Duodenal mucosa (tissue), 2 donors: ENCODE results near the gene ZNF366.

ENCODE experiments used
- H3K27ac ChIP-seq: one replicate; pipeline ENCODE4 v1.7.0; 2013; ENCODE audit warnings: low read depth, low read length
- H3K27me3 ChIP-seq, 2 donors: one replicate each; pipeline ENCODE4 v1.7.0; 2013; ENCODE audit warnings: low read length in 2 of 2, control low read depth in 1 of 2; ENCODE audit not compliant: insufficient read depth in 2 of 2, control insufficient read depth in 1 of 2
- H3K36me3 ChIP-seq, 2 donors: one replicate each; pipeline ENCODE4 v1.7.0; 2013; ENCODE audit warnings: low read length in 2 of 2, control low read depth in 1 of 2; ENCODE audit not compliant: insufficient read depth in 2 of 2, control insufficient read depth in 1 of 2
- H3K4me1 ChIP-seq, 2 donors: one replicate each; pipeline ENCODE4 v1.7.0; 2013; ENCODE audit warnings: low read length in 2 of 2, control low read depth in 1 of 2; ENCODE audit not compliant: insufficient read depth in 2 of 2, control insufficient read depth in 1 of 2
- H3K4me3 ChIP-seq, 2 donors: one replicate each; pipeline ENCODE4 v1.7.0; 2013; ENCODE audit warnings: low read length in 2 of 2, low read depth in 1 of 2
- H3K9ac ChIP-seq, 2 donors: one replicate each; pipeline ENCODE4 v1.7.0; 2013; ENCODE audit warnings: low read length in 2 of 2, low read depth in 1 of 2
- H3K9me3 ChIP-seq, 2 donors: one replicate each; pipeline ENCODE4 v1.7.0; 2013; ENCODE audit warnings: low read length in 2 of 2, control low read depth in 1 of 2; ENCODE audit not compliant: control insufficient read depth in 1 of 2

Gene ZNF366

GRCh38 chr5:72541501-72542225, 34.5 kb upstream of the ZNF366 start:
- Histone ChIP-seq H3K27me3 (no peaks in the 10 kb centered on the region), H3K9ac (no peak overlapping the region), H3K4me1 (no peaks in the 10 kb centered on the region), H3K27ac (no peak overlapping the region), H3K4me3 (no peak overlapping the region), H3K9me3 (peaks cover 0 to 5% of the 10 kb centered on the region in 2 donors), H3K36me3 (no peaks in the 10 kb centered on the region)

DNA sequence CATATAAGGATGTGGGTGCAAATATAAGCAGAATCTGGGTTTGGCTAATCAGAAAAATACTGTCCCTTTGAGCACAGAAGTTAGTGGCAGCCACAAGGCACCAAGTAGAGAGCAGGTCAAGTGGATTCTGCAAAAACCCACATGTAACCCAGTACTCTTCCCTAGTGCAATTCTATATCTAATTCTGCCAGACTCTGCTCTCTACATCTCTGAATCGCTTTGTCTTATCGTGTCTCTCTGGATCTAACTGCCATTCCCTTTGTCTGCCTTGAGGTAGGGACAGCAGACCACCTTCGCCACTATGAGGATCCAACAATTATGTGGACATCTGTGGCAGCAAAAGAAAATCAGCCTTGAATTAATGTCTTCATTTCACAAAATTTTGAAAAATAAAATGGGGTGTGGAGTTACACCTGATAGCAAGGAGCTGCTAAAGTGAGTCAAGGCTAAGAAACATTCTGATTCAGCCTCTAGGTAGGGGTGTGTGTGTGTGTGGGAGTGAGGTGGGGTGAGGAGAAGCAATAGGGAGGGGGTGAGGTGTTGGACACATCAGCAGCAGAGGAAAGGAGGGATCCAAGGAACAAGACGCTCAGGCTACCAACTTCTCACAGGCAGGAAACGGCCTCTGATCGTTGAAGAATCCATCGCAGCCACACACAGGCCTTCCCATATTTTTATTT, 33.7 kb upstream of the ZNF366 start:
- no peak overlapping the region for H3K9ac ChIP-seq

GRCh38 chr5:72539726-72540125, 32.5 kb upstream of the ZNF366 start:
- no peak overlapping the region for H3K9ac ChIP-seq
- H3K9me3 ChIP-seq = no peaks in the 10 kb centered on the region
- H3K36me3 ChIP-seq = no peaks in the 10 kb centered on the region
- no peaks in the 10 kb centered on the region for H3K27me3 ChIP-seq
- H3K4me3 ChIP-seq = no peak overlapping the region
- H3K27ac ChIP-seq = no peak overlapping the region
- no peaks in the 10 kb centered on the region for H3K4me1 ChIP-seq

More for the DNA sequence above, 33.7 kb upstream of the ZNF366 start:
- Histone ChIP-seq H3K36me3 (no peaks in the 10 kb centered on the region), H3K4me1 (no peaks in the 10 kb centered on the region), H3K9me3 (peaks cover 0 to 4% of the 10 kb centered on the region in 2 donors), H3K27ac (no peak overlapping the region), H3K27me3 (no peaks in the 10 kb centered on the region), H3K4me3 (no peak overlapping the region)

DNA sequence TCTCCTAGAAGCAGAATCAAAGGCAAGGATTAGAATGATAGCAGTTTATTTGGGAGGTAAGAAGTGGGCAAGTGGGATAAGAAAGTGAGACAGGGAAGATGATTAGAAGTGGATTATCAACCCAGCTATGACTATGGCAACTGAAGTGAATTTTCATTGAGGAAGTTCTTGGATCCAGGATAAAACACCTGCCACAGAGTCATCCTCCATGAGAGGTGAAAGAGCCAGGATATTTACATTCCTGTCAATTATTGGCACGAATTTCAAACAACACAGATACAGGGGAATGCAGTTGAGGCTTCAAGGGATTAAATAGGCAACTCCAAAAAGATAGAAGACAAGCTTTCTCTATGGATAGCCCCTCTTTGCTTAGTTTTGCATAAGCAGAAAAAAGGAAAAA, 31.8 kb upstream of the ZNF366 start:
- no peak overlapping the region for H3K4me3 ChIP-seq
- no peaks in the 10 kb centered on the region for H3K36me3 ChIP-seq
- H3K9ac ChIP-seq = no peak overlapping the region
- H3K27ac ChIP-seq = no peak overlapping the region
- no peaks in the 10 kb centered on the region for H3K27me3 ChIP-seq
- no peaks in the 10 kb centered on the region for H3K4me1 ChIP-seq
- H3K9me3 ChIP-seq = no peaks in the 10 kb centered on the region

DNA sequence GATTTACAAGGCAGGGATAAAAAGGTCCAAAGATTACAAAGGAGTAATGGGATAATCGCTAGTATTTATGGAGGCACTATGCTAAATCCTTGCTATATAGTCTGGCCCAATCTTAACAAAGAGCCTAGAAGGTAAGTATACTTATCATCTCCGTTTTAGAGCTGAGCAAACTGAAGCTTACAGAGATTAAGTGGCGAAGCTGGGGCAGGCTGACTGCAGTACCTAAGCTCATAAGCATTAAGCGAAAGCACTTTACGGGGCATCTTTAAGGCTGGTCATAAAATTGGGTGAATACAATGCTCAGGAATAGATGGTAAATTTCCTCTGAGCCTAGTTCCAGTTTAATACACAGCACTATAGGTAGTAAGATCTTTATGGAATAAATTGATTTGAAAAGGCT, 30.0 kb upstream of the ZNF366 start:
- no peak overlapping the region for H3K27ac ChIP-seq
- H3K27me3 ChIP-seq = no peaks in the 10 kb centered on the region
- no peaks in the 10 kb centered on the region for H3K4me1 ChIP-seq
- H3K36me3 ChIP-seq = no peaks in the 10 kb centered on the region
- no peak overlapping the region for H3K9ac ChIP-seq
- peaks cover 0 to 2% of the 10 kb centered on the region in 2 donors for H3K9me3 ChIP-seq
- no peak overlapping the region for H3K4me3 ChIP-seq

DNA sequence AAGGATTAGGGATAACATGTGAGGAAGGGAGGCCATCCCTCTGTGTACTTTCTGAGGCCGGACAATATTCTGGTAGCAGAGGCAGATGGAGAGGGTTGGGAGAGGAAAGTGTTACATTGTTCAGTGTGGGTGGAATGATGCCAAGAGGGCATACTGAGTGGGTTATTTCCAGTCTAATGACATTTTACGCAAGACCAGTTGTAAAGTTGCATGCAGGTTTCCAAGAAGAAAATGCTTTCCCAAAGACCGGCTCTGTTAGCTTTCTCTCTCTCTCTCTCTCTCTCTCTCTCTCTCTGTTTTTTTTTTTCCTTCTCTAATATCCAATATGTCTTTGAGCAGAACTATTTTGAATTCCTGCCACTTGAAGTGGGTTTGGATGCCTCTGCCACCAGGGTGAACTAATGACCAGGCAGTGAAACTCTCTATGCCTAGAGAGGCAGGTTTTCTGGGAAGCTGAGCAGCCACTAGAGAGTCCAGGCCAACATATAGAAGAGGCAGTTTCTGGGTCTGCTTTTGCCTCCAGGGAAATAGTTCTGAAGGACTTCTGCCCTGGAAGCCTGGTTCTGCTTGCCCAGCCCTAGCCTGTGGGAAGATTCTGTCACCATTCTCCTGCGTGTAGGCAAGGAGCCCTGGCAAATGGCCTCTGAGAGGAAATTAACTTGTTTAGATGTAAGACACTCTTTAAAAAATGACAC, 24.4 kb upstream of the ZNF366 start:
- no peaks in the 10 kb centered on the region for H3K27me3 ChIP-seq
- H3K4me3 ChIP-seq = no peak overlapping the region
- H3K9ac ChIP-seq = no peak overlapping the region
- no peaks in the 10 kb centered on the region for H3K4me1 ChIP-seq
- H3K9me3 ChIP-seq = peaks cover 0 to 2% of the 10 kb centered on the region in 2 donors
- no peak overlapping the region for H3K27ac ChIP-seq
- H3K36me3 ChIP-seq = no peaks in the 10 kb centered on the region

GRCh38 chr5:72530196-72530595, 23.0 kb upstream of the ZNF366 start:
- no peak overlapping the region for H3K4me3 ChIP-seq
- H3K27ac ChIP-seq = no peak overlapping the region
- peaks cover 0 to 2% of the 10 kb centered on the region in 2 donors for H3K9me3 ChIP-seq
- no peaks in the 10 kb centered on the region for H3K4me1 ChIP-seq
- H3K36me3 ChIP-seq = no peaks in the 10 kb centered on the region
- H3K27me3 ChIP-seq = no peaks in the 10 kb centered on the region
- no peak overlapping the region for H3K9ac ChIP-seq

GRCh38 chr5:72529383-72529782, 22.2 kb upstream of the ZNF366 start:
- no peak overlapping the region for H3K4me3 ChIP-seq
- no peak overlapping the region for H3K27ac ChIP-seq
- H3K4me1 ChIP-seq = no peaks in the 10 kb centered on the region
- no peaks in the 10 kb centered on the region for H3K27me3 ChIP-seq
- H3K9me3 ChIP-seq = peaks cover 0 to 2% of the 10 kb centered on the region in 2 donors
- H3K36me3 ChIP-seq = no peaks in the 10 kb centered on the region
- H3K9ac ChIP-seq = no peak overlapping the region

- no peak overlapping the region for H3K9ac ChIP-seq
- no peak overlapping the region for H3K27ac ChIP-seq
- H3K36me3 ChIP-seq = no peaks in the 10 kb centered on the region
- no peak overlapping the region for H3K4me3 ChIP-seq
- peaks cover 0 to 3% of the 10 kb centered on the region in 2 donors for H3K9me3 ChIP-seq
- H3K4me1 ChIP-seq = no peaks in the 10 kb centered on the region
- H3K27me3 ChIP-seq = no peaks in the 10 kb centered on the region
These were observed 18.6 kb upstream of the ZNF366 start for GRCh38 chr5:72525816-72526215.

- H3K4me1 ChIP-seq = no peaks in the 10 kb centered on the region
- no peaks in the 10 kb centered on the region for H3K36me3 ChIP-seq
- peaks cover 0 to 3% of the 10 kb centered on the region in 2 donors for H3K9me3 ChIP-seq
- H3K9ac ChIP-seq = no peak overlapping the region
- H3K27me3 ChIP-seq = no peaks in the 10 kb centered on the region
- H3K27ac ChIP-seq = no peak overlapping the region
- H3K4me3 ChIP-seq = no peak overlapping the region
These were observed 16.9 kb upstream of the ZNF366 start for GRCh38 chr5:72523960-72524582.
